IPS DF 4.7 (cell line): ENCODE data around the gene PADI1.
"Not testable (repeated sequence)": the region's sequence is repeated elsewhere in the genome, so short reads cannot be mapped to it uniquely, and the experiment has no call there.

Experiments used
- DNase-seq: peaks from one replicate; pipeline ENCODE4 v3.0.0-alpha.2; 2013; ENCODE audit warnings: low spot score; ENCODE audit errors: extremely low read depth

Gene PADI1

DNA sequence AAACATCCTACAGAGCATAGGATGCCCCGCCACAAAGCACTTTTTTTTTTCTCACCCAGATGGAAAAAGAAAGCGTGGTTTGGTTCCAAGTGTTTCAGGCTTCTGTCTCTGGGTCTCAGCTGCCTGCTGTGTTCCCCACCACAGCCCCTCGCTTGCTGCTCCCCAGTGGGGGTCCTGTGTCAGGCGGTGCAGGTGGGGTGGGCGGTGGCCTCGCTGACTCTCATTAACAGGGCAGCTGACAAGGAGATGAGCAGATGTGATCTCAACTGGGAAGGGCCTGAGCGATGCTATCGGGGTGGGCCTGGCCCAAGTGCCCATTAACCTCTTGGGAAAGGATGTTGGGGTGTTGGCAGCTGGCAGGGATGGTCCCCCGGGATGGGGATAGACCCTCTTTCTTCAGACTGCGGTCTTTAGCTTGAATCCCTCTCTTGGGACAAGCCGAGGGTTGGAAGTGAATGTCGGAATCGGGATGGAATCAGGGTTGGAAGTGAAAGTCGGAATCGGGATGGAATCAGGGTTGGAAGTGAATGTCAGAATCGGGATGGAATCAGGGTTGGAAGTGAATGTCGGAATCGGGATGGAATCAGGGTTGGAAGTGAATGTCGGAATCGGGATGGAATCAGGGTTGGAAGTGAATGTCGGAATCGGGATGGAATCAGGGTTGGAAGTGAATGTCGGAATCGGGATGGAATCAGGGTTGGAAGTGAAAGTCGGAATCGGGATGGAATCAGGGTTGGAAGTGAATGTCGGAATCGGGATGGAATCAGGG, 36.3 kb downstream of the PADI1 start:
- not testable (repeated sequence) for DNase-seq

DNA sequence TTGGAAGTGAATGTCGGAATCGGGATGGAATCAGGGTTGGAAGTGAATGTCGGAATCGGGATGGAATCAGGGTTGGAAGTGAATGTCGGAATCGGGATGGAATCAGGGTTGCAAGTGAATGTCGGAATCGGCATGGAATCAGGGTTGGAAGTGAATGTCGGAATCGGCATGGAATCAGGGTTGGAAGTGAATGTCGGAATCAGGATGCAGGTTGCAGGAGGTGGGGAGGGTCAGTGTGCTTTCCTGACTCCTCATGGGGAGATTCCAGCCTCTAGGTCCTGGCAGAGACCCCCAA, 36.8 kb downstream of the PADI1 start:
- not testable (repeated sequence) for DNase-seq

DNA sequence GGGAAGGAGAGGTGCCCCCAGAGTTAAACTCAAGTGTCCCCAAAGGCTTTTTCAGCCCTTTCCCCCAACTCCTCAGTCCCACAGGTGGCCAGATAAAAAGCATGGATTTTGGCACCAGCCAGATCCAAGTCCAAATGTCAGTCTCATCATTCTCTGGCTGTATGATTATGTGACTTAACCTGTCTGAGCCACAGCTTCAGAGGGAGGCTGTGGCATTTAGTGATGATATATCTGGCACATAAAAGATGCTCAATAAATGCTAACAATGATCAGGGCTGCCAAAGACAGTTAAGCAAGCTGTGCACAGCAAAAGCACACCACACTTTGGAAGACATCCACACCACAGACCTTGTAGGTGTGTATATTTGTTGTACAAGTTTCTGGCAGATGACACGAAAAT, 38.3 kb downstream of the PADI1 start:
- no peak for DNase-seq

DNA sequence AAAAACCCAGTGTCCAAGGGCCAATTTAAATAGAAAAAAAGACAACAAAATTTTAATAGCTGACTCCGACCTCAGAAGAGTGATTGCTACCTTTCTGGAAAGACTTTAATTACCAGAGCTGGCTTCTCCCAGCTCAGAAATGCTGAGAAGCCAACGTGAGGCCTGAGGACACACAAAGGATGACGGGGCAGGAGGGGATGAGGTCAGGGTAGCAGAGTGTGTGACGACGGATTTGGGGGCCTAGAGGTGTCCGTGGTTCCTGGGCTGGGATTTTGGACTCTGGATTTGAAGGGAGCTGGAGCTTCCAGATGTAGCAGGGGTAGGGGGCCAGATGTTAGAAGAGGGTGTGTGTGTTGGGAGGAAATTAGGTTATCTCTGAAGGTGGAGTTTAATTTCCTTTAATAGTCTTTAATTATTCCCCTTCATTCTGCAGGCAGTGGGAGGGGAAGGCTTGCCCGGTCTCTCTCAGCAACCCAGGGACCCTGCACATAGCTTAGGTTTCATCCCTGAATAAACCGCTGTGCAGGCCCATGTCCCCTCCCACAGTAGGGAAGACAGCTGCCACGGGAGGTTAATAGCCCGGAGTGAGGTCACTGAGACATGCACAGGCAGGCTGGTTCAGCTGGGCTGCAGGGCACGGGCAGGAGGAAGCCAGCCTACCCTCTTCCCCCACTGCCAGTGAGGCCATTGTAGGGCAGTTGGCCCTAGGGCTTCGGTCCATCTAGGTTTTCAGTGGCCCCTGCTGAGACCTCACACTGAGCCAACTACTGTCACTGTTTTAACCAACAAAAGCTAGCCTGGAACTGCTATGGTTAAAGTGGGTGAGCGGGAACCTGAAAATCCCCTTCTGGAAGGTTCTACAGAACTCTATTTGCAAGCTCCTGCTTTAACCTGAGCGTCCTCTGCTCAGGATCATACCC, 40.2 kb downstream of the PADI1 start:
- DNase-seq: no peak

DNA sequence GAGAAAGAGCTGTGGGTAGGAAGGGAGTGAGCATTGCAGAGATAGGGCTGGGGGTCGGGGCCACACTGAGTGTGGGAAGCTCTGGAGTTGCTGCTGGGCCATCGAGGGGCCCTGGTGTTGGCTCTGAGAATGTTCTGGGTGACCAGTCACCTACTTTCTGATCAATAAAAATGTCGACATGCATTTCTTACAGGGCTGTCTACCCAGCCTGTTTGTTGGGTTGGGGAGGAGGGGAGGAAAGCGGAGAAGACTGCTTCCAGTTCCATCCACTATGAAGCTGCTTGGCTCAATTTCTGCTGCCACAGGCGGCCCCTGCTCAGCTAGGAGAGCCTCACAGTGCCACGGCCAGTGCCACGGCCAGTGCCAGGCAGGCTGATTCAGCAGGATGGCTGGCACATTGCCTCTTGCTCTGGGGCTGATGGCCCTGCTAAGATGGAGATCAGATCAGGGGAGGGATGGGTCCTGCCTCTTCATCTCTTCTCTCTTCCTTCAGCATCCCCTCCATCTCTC, 40.9 kb downstream of the PADI1 start:
- DNase-seq: no peak

DNA sequence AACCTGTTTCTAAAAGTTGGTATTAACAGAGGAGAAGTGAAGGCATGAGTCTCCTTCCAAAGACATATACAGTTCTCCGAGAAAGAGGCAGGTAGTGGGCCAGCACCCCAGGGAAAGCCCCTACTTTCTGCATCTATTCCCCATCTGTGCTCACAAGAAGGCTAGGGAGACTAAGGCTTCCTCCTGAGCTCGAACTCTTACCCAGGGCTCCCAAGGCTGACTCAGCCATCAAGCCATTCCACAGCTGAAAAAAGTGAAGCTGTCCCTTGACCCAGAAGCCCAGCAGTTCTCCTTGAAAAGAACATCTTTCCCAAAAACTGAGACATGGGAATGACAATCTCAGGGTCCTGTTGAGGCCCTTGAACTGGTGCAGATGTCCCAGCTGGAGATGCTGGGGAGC, 42.0 kb downstream of the PADI1 start:
- no peak for DNase-seq

DNA sequence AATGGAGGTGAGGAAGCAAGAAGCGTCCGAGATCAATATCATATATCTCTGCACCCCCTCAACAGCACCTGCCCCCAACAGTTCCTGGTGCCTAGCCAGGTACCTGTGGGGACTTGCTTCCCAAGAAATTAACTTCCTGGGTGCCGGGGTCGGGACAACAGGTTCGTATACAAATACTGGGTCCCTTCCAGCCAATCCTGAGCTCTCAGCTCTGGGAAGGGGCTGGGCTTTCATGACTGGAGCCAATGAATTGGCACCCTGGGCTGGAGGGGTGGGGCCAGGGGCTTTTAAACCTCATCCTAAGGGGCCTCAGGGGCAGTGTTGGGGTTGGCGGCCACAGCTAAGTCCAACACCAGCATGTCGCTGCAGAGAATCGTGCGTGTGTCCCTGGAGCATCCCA, 43.9 kb downstream of the PADI1 start, which contains the start of gene PADI3:
PADI3 (plus strand) TSS at position 318 of the 400 bp plus-strand sequence; CDS start at position 358, 40 bp downstream.
- no peak for DNase-seq

DNA sequence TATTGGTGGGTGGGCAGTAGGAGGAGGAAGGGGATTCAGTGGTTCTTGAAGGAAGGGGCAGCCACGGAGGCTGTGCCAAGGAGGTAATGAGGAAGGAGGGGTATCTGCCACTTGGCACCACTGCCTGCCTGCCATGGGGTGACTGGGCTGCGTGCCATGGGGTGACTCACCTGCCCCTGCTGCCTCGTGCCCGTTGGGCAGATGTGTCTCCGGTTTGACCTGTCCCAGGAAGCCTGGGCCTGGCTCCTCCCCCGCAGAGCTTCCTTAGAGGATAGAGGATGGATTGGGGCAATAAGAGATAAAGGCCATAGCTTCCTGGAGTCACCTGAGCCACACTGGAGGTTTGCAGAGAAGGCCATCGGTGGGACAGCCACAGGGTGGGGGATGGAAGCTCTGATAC, 45.7 kb downstream of the PADI1 start:
- DNase-seq: no peak

DNA sequence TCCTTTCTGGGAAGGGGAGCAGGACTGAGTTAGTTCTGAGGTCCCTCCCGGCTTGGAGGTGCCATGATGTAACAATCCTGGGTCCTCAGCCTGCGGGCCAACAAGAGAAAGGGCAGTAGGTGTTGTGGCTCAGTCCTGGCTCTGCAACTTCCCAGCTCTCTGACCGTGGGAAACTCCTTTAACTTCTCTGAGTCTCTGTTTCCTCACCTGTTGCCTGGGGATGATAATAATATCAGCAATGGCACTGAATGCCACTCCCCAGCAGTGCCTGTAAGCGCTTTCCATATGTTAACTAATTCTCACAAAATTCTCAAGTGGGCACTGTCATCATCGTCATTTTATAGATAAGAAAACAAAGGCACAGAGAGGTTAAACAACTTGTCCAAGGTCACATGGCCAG, 46.3 kb downstream of the PADI1 start:
- no peak for DNase-seq

DNA sequence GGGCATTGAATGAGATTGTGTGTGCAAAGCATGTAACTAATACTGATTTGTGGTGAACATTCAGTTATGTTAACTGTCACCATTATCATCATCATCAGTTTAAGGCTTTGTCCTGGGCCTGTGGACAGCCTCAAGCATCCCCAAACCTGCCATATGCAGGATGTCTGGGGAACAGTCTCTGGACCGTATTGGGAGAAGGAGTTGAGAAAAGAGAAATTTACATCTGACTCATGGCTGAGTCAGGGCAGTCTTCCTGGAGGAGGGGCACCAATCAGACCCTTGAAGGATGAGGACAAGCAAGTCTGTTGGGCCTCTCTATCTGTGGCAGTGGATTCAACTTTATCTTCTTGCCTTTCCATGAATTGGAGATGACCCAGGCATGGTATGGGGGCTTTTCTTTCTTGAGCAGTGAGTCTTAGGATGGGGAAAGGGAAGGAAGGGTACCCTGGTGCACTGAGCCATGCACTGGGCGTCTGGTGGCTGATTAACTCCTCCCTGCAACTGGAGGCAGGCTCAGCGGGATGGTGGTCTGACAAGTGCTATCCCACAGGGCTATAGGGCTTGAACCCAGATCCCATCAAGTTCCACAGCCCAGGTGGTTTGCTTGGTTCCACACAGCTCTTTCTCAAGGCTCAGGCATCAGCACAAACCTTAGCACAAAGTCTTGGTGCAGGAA, 46.9 kb downstream of the PADI1 start:
- no peak for DNase-seq

DNA sequence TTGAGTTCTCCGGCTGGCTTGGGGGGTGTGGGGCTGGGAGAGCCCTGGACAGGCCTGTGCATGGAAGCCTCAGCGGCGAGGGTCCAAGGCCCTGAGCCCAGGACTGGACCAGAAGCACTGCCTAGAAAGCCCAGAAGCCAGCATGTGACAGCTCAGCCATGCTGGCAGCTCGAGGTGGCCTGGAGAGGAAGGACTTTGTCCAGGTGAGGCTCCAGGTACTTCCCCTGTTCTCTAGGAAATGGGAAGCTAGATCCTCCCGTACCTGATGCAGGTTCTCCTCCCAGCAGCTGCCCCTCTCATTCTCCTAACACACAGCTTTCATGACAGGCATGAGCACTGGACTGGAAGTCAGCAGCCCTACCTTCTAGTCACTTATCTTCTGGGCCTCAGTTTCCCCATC, 50.4 kb downstream of the PADI1 start:
- no peak for DNase-seq

DNA sequence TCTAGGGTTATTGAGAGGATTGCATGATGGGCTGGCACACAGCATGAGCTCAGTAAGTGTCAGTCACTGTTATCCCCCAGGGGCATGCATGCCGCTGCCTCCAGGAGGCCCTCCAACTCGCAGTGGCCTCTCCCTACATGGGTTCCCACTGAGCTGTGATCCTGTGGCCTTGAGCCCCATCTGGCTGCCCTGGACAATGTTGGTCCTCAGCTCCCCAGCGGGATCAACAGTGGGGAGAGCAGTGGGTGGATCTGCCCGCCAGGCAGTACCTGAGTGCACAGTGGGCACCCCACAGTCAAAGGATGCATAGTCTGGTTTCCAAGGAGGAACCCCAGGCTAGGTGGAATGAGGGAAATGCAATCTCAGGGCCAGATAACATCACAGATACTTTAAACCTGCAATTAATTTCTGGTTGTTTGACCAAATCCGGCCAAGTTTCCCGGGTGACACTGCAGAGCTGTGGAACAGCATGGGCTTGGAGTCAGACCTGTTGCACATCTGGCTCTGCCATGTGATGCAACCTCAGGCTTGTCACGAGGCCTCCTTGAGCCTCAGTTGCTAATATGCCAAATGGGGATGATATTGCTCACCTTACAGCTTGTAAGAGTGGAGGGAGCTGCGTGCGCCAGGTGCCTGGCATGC, 53.3 kb downstream of the PADI1 start:
- no peak for DNase-seq

DNA sequence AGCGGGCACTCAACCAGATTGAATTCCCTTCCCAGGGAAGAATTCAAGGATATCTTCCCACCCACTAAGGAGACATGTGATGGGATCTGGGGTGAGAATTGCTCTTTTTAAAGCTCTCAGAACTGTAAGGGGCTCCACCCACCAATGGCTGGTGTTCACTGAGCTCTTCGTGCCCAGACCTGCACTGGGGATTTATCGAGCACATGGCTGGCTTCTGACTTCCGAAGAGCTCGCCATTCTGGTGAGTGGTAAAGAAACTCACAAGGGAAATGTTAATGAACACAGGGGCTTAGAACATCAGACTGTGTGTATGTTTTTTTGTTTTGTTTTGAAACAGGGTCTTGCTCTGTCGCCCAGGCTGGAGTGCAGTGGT, 53.8 kb downstream of the PADI1 start:
- DNase-seq: no peak

DNA sequence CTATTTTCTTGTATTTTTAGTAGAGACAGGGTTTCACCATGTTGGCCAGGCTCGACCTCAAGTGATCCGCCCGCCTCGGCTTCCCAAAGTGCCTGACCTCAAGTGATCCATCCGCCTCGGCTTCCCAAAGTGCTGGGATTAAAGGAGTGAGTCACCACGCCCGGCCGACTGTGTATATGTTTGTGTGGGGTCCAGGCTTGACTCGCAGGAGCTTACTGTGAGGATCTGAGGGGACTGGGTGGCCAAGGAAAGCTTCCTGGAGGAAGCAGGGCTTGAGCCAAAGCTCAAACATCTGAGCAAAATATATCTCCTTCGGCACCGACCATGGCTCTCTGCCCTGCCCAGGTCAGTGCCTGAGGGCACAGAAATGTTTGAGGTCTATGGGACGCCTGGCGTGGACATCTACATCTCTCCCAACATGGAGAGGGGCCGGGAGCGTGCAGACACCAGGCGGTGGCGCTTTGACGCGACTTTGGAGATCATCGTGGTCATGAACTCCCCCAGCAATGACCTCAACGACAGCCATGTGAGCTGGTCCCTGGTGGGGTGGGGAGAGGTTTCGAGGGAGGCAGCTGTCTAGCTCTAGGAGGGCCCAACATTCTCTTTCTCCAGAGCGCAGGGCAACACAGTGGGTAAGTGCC, 54.4 kb downstream of the PADI1 start:
- no peak for DNase-seq

DNA sequence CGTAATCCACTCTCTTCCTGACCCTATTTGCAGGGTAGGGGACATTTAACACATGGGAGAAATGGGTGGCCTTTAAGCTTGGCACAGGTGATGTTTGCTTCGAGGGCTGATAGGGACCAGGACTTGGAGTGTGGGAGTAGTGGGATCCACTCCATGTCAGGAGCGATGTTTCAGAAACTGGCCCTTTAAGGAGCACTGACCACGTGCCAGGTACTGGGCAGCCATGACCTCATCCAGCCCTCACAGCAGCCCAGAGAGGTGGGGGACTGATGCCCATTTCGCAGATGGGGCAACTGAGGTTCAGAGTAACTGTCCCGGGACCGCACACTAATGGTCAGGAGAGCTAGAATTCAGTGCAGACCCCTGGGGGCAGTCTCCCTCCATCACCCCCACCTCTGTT, 55.3 kb downstream of the PADI1 start:
- DNase-seq: no peak

DNA sequence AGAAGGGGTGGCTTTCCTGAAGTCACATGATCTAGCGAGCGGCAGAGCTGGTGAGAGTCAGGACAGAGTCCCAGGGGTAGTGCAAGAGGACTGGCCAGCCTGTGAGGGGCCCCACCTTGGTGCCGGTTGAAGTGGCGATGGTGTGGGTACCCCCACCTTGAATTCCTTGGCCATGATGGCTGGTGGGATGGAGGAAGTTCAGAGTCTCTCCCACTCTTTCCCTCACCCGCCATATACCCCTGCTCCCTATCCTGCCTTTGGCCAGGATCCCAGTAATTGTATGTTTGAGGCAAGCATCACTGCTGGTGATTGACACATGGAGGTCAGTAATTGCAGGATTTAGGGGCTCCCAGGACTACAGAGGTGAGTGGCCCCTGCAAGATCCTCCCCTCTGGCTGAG, 55.8 kb downstream of the PADI1 start:
- DNase-seq: no peak

DNA sequence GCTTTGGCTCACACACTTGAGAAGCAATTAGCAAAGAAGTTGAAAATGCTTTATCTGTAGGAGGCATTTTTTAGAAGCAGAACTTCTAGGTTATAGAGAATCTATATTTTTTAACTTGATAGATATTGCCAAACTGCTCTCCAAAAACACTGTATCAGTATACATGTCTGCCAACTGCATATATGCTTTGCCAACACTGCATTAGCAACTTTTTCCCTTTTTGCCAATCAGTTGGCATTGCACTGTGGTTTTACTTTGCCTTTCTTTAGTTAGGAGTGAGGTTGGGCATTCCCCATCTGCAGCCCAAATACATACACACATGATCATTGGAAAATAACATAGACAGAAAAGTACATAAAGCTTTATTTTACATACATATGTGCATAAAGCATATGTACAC, 59.0 kb downstream of the PADI1 start:
- DNase-seq: no peak

DNA sequence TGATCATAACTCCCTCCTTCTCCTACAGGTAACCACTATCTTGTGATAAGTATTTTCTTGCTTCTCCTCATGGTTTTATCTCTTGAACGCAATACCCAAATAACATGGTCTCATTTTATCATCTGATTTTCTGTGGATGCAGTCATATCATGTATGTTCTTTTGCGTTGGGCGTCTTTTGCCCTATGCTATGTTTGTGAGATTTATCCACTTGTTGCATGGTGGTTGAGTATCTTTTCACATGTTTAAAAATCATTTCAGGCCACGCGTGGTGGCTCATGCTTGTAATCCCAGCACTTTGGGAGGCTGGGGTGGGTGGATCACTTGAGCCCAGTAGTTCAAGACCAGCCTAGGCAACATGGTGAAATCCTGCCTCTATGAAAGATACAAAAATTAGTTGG, 59.5 kb downstream of the PADI1 start:
- no peak for DNase-seq

DNA sequence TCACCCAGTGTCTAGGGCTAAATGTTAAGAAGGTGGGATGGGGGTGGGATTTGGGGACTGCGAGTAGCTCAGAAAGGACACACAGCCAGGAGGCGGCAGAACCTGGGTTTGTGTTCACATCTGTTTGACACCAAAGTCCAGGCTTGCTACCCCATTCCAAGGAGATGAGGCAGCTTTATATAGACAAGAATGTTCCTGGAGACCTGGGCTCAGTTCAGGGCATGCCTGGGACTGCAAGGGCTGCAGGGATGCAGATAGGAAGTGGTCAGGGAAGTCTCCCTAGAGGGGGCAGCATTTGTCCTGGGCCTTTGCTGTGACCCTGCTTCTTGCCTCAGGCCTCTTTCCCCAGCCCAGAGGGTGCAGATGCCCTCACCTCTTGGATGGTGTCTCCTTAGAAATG, 60.2 kb downstream of the PADI1 start:
- DNase-seq: no peak

DNA sequence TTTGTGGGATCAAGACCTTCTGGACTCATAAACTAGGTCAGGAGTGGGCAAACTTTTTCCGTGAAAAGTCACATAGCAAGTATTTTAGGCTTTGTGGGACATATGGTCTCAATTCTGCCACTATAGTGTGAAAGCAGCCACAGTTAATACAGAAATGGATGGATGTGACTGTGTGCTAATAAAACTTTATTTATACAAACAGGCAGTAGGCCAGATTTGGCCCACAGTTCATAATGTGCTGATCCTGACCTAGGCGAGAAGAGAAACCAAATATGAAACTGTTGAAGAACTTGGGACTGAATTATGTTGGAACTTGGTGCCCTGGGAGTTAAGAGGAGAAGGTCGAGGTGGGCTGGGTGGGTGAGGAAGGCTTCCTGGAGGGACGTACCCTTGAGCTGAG, 61.0 kb downstream of the PADI1 start:
- DNase-seq: no peak
